GM13977 (cell line): ENCODE results near the gene MAL.

ENCODE experiments used
- DNase-seq: peaks from one replicate; pipeline ENCODE4 v3.0.0; 2012; ENCODE audit warnings: low spot score
- CTCF ChIP-seq: IDR thresholded peaks from 2 replicates; pipeline ENCODE4 v1.5.1; 2012; ENCODE audit warnings: mild to moderate bottlenecking, control low read depth; ENCODE audit not compliant: insufficient read depth; ENCODE audit errors: extremely low read depth, missing control alignments
- in situ Hi-C: fragments of 300-500 bp; cut with MboI; formaldehyde crosslinking; loops from one replicate; pipeline ENCODE4 v1.12.0; 2022; ENCODE audit warnings: low sequenced_read_pairs, low pct_unique_long_range_greater_than_20kb, mixed read lengths, inconsistent platforms; ENCODE audit not compliant: unreplicated experiment

MAL gene

GRCh38 chr2:95008996-95009395, 16.5 kb upstream of the MAL start:
- in situ Hi-C loops, result no loop called here
- TF ChIP-seq CTCF, result no peak
- no peak for DNase-seq

GRCh38 chr2:95009412-95009811, 16.1 kb upstream of the MAL start:
- DNase-seq, result no peak
- in situ Hi-C loops, result no loop called here
- no peak for TF ChIP-seq CTCF

- TF ChIP-seq CTCF, result no peak
- no peak for DNase-seq
- in situ Hi-C loops, result no loop called here
These were observed 15.4 kb upstream of the MAL start for GRCh38 chr2:95010126-95010525.

- no peak for TF ChIP-seq CTCF
- in situ Hi-C loops, result no loop called here
- no peak for DNase-seq
These were observed 14.8 kb upstream of the MAL start for GRCh38 chr2:95010718-95011117.

GRCh38 chr2:95012881-95013550, 12.5 kb upstream of the MAL start:
- DNase-seq, result no peak
- in situ Hi-C loops, result no loop called here
- TF ChIP-seq CTCF, result no peak

- in situ Hi-C loops, result no loop called here
- TF ChIP-seq CTCF, result no peak
- no peak for DNase-seq
These were observed 11.8 kb upstream of the MAL start for GRCh38 chr2:95013726-95014125.

- in situ Hi-C loops, result no loop called here
- no peak for TF ChIP-seq CTCF
- no peak for DNase-seq
These were observed 11.3 kb upstream of the MAL start for GRCh38 chr2:95014126-95014708.
